Measurements from ENCODE around the gene CCDC89. TPM values are rescaled to one million over a fixed set of nuclear protein-coding genes. Genes with fewer than 3 reads are reported as not detected.

Gene CCDC89
- total and polyA plus RNA-seq, 2 experiments from 2014 or later = 0.31 TPM; not detected in 1

GRCh38 chr11:85695546-85695945 lies 9.6 kb upstream of the CCDC89 start:
- Histone ChIP-seq H3K27me3 (ENCODE audit: insufficient read depth) (no peaks in the 10 kb centered on the region), H3K9me2 (ENCODE audit: insufficient read depth) (no peaks in the 10 kb centered on the region), H2AFZ (no peak overlapping the region), H3K27ac (ENCODE audit: low read depth) (no peak overlapping the region), H3F3A (replicated peaks; ENCODE audit: low read depth) (no peaks in the 10 kb centered on the region), H4K20me1 (replicated peaks; ENCODE audit: insufficient read depth) (no peaks in the 10 kb centered on the region), H3K36me3 (ENCODE audit: insufficient read depth) (no peaks in the 10 kb centered on the region), H3K4me2 (no peak overlapping the region), H3K4me3 (no peak overlapping the region), H3K79me2 (replicated peaks; ENCODE audit: insufficient read depth) (no peaks in the 10 kb centered on the region), H3K4me1 (ENCODE audit: insufficient read depth) (peaks cover 2% of the 10 kb centered on the region; the same call in 1 of the 2 replicates)
- H3K27ac Mint-ChIP-seq = no peak overlapping the region
- H3K36me3 Mint-ChIP-seq (ENCODE audit: low read depth) = no peaks in the 10 kb centered on the region
- H3K4me1 Mint-ChIP-seq = peaks cover 7% of the 10 kb centered on the region
- peaks cover 3% of the 10 kb centered on the region for H3K27me3 Mint-ChIP-seq (ENCODE audit: insufficient read depth, low read depth, poor library complexity)
- H3K9me3 Mint-ChIP-seq = no peaks in the 10 kb centered on the region
- no peak for ATAC-seq
- no peak for DNase-seq (ENCODE audit: low spot score)
- no peak overlapping the region for H3K4me3 Mint-ChIP-seq
- TF ChIP-seq REST (IDR thresholded peaks at IDR 0.05; ENCODE audit: unreplicated experiment) = no peak
- TF ChIP-seq JUNB (IDR thresholded peaks at IDR 0.05; ENCODE audit: unreplicated experiment) = no peak
- no peak for TF ChIP-seq NANOG (IDR thresholded peaks at IDR 0.05; ENCODE audit: borderline replicate concordance)
- no peak for TF ChIP-seq STAT1 (IDR thresholded peaks at IDR 0.05; ENCODE audit: unreplicated experiment)
- TF ChIP-seq CTCF (conservative IDR thresholded peaks at IDR 0.05; ENCODE audit: low read depth in 2 of 2) = no peak
- no peak for TF ChIP-seq CREB1 (CRISPR knock-in tag; IDR thresholded peaks at IDR 0.05; ENCODE audit: low read depth)
- no peak for TF ChIP-seq EZH2phosphoT487 (IDR thresholded peaks at IDR 0.05; ENCODE audit: unreplicated experiment)
- no peak for TF ChIP-seq ZNF331 (CRISPR knock-in tag; IDR thresholded peaks at IDR 0.05; ENCODE audit: low read depth)
- TF ChIP-seq EZH2 (IDR thresholded peaks at IDR 0.05; ENCODE audit: low read depth, unreplicated experiment) = no peak
- no peak for TF ChIP-seq ZNF462 (CRISPR knock-in tag; IDR thresholded peaks at IDR 0.05)
- TF ChIP-seq ETS1 (IDR thresholded peaks at IDR 0.05) = no peak
- TF ChIP-seq POLR2AphosphoS5 (IDR thresholded peaks at IDR 0.05; ENCODE audit: low read depth) = no peak
- TF ChIP-seq ZNF114 (CRISPR knock-in tag; IDR thresholded peaks at IDR 0.05) = no peak

Data from GM23338 (cell line).